Retina (tissue), 1 donor: ENCODE data around the gene SCNN1G.
"Not testable (repeated sequence)": the region's sequence is repeated elsewhere in the genome, so short reads cannot be mapped to it uniquely, and the experiment has no call there.

ENCODE experiments used
- DNase-seq: peaks from one replicate; pipeline ENCODE4 v3.0.0-alpha.2; 2016

SCNN1G gene

DNA sequence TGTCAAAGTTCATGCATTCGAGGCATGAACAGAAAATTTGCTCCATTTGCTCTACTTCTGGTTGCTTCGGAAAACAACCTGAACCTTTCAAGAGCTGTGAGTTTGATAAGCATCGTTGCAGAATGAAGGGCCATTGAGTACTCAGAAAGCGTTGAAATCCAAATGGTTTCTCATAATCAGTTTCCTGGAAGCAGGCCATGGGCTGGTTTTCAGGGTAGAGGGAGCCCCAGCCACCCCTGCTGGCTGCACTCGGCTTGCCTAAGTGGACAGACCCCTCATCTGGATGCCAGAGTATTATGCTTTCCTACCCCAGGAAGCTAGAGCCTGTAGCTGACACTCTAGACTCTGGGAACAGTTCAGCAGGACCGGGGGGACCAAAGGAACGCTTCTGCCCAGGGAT, 24.4 kb downstream of the SCNN1G start:
- DNase-seq = no peak

DNA sequence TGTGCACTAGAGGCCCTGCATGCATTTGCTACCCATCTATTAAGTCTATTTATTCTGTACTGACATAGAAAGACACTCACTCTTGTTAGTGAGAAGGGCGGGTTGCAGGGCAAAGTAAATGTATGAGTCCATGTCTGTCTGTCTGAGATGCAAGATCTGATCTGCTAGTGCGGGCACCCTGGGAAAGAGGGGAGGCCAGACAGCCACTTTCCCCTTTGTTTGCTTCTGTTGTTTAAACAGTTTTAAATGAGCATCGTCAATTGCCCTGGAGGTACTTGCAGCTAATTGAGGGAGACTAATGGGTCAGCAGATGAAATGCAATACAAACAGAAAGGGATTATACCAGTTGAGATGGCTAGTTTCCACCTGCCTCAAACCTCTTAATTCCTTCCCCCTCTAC, 24.9 kb downstream of the SCNN1G start:
- peak; percentile 6 for DNase-seq

DNA sequence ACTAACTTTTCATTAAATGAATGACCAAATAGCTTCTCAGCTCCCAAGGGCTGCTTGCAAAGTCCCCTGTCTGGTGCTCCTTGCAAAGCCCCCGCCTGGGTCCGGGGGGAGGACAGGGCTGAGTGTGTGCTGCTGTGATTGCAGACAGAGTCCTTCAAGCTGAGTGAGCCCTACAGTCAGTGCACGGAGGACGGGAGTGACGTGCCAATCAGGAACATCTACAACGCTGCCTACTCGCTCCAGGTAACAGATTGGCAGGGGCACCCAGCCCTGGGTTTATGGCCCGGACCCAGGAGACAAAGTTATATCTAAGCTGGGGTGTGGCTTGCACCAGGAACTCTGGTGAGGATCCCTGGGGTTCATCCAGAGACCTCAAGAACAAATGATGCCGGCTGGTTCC, 27.1 kb downstream of the SCNN1G start:
- no peak for DNase-seq

DNA sequence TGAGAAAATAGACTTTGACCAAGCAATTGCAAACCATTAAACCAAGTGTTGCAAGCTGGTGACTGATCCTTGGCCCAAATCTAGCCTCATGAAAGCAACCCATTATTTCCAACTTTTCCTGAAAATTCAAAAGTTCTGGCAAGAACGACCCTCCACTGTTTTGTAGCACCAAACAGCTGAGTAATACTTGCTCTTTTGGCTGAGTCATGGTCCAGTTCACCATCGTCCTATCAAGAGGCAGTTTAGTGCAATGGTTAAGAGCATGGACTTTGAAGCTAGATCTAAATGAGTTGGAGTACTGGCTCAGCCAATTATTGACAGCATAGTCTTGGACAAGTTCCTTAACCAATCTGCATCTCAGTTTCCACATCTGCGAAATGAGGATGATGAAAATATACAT, 31.3 kb downstream of the SCNN1G start:
- DNase-seq = no peak

DNA sequence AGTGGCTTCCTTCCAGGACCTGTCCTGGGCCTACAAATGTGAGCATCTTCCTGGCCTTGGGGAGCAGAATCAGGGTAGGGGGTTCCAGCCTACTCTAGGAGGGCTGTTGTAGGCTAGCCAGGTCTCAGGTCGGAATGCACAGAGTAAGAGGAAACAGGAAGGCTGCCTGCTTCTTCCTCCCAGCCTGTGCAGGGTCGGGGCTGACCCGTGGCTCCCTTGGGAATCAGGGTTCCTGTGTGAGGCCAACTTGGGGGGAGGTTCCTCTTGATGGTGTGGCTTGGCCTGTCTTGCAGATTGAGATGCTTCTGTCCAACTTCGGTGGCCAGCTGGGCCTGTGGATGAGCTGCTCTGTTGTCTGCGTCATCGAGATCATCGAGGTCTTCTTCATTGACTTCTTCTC, 32.3 kb downstream of the SCNN1G start:
- DNase-seq = no peak

DNA sequence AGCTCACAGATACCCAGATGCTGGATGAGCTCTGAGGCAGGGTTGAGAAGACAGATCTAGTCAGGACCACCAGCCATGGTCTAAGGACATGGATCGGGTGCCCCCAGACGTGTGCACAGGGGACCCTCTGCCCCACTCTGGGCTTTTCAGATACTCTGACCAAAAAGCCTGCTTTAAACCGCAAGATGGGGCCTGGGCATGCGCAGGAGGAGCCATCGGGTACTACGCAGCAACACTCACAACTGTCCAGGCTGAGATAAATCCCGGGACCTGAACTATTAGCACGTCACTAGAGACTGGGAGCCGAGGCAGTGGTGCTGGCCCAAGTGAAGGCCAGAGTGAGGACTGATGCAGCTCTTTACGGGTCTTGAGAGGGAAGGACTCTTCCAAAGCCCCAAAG, 32.9 kb downstream of the SCNN1G start:
- DNase-seq = no peak

- DNase-seq = no peak
These were observed 34.2 kb downstream of the SCNN1G start for GRCh38 chr16:23216658-23217246.

- no peak for DNase-seq
These were observed 35.1 kb downstream of the SCNN1G start for GRCh38 chr16:23217646-23218045.

- DNase-seq = no peak
These were observed 40.4 kb downstream of the SCNN1G start for GRCh38 chr16:23222929-23223328.

- DNase-seq = no peak
These were observed 40.8 kb downstream of the SCNN1G start for GRCh38 chr16:23223368-23223767.

GRCh38 chr16:23225109-23225508, 42.6 kb downstream of the SCNN1G start:
- no peak for DNase-seq

DNA sequence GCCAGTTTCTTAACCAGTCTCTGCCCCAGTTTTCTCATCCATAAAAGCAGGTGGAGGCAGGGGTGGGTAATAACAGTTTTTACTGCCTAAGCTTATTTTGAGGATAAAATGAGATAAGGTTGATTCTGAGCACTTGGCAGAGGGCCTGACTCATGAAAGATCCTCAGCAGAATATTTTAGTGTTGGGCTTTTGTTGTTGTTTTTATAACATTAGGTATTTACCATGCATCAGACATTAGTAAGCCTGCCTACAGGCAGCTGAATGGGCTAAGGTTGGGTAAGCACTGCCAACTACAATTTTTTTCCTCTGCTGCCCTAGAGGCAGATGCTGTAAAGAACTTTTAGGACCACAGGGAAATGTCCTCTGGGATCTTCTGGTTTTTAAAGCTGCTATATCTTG, 43.1 kb downstream of the SCNN1G start:
- DNase-seq = no peak

DNA sequence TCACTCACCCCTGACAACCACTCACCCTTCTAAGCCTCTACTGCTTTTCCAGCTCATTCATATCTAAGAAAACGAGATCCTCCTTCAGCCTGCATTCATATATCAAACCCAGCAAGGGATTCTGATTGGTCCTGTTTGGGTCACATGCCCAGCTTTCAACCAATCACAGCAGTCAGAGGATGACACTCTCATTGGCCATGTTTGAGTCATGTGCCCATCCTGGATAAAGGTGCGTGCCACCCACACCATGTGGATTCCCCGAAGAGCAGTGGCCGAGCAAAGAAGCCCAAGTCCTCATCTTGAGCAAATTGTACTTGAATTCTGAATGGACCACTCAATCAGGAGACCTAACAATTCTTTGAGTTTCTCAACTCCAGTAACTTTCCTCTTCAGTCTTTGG, 45.0 kb downstream of the SCNN1G start:
- DNase-seq = no peak

DNA sequence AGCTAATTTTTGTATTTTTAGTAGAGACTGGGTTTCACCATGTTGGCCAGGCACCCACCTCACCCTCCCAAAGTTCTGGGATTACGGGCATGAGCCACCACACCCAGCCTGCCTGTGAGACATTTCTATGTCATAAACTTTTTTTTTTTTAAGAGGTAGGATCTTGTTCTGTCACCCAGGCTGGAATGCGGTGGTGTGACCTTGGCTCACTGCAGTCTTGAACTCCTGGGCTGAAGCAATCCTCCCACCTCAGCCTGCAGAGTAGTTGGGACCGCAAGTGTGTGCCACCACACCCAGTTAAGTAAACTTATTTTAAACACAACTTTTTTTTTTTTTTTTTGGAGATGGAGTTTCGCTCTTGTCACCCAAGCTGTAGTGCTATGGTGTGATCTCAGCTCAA, 47.2 kb downstream of the SCNN1G start:
- no peak for DNase-seq

DNA sequence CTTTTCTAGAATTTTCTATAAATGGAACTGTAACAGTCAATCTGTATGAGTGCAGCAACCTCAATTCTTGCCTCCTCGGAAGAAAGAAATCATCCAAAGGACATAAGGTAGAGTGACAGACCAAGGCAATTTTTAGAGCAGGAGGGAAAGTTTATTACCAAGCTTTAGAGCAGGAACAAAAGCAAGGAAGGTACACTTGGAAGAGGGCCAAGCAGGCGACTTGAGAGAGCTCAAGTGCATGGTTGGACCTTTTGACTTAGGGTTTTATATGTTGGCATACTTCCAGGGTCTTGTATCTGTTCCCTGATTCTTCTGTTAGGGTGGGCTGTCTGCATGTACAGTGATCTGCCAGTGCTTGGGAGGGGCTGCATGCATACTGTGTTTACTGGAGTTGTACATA, 50.3 kb downstream of the SCNN1G start:
- DNase-seq = no peak

DNA sequence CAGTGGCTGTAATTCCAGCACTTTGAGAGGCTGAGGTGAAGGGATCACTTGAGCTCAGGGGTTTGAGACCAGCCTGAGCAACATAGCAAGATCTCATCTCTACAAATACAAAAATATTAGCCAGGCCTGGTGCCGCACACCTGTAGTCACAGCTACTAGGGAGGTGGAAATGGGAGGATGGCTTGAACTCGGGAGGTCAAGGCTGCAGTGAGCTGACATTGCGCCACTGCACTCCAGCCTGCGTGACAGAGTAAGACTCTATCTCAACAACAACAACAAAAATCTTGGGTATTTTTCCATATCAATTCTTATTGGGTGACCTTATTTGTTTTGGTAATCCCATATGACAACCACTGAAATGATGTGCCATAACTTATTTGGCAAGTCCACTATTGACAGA, 52.6 kb downstream of the SCNN1G start:
- DNase-seq = no peak

GRCh38 chr16:23236983-23237382, 54.4 kb downstream of the SCNN1G start:
- no peak for DNase-seq

GRCh38 chr16:23240994-23241393, 58.4 kb downstream of the SCNN1G start:
- no peak for DNase-seq

DNA sequence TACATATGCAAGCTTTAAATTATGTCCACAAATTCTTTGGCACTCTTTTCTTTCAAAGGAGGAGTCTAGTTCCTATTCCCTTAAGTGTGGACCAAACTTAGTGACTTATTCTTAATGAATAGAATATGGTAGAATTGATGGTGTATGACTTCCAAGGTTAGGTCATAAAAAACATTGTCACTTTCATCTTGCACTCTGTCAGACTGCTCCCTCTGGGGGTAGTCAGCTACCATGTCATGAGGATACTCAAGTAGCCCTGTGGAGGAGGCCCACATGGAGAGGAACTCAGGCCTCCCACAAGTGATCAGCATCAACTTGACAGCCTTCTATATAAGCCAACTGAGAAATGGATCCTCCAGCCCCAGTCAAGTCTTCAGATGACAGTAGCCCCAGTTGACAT, 61.6 kb downstream of the SCNN1G start:
- DNase-seq = no peak

DNA sequence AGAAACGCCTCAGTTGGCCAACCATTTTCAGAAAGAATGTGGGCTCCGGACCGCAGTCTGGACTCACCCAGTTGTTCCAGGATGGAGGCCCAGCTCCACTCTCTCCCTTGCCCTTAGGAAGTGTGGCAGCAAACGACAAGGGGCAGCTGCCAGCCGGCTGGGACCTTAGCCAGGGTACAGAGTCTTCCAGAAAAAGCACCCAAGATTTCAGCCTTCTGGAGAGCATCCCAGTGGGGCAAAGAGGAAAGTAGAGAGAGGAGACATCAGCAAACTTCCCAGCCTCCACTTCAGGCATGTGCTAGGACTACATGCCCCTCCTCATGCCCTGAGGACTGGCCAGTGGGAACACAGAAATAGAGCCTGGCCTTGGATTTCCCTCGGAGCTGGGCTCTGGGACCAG, 62.7 kb downstream of the SCNN1G start:
- DNase-seq = no peak

- DNase-seq = no peak
These were observed 66.0 kb downstream of the SCNN1G start for GRCh38 chr16:23248261-23249194.

DNA sequence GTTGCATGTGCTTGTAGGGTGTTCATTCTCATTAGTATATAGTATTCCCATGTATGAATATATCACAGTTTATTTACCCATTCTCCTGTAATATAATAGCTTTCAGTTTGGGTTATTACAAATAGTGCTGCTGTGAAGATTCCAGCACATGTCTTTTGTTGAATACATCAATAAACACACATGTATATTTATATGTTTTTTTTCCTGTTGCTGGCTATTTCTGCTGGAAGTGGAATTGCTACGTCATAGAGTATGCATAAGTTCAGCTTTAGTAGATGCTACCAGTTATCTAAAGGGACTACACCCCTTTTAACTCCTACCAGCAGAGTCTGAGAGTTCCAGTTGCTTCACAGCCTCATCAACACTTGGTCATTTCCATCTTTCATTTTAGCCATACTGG, 67.3 kb downstream of the SCNN1G start:
- no peak for DNase-seq

- DNase-seq = peak; percentile 3
These were observed 69.8 kb downstream of the SCNN1G start for GRCh38 chr16:23252310-23252709.

DNA sequence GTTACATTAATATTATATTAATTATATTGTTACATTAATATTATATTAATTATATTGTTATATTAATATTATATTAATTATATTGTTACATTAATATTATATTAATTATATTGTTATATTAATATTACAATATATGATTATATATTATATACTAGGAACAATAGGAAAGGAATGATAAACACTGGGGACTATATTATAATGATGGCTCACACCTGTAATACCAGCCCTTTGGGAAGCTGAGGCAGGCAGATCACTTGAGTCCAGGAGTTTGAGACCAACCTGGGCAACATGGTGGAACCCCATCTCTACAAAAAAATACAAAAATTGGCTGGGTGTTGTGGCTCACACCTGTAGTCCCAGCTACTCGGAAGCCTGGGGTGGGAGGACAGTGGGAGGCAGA, 71.1 kb downstream of the SCNN1G start:
- DNase-seq = not testable (repeated sequence)

DNA sequence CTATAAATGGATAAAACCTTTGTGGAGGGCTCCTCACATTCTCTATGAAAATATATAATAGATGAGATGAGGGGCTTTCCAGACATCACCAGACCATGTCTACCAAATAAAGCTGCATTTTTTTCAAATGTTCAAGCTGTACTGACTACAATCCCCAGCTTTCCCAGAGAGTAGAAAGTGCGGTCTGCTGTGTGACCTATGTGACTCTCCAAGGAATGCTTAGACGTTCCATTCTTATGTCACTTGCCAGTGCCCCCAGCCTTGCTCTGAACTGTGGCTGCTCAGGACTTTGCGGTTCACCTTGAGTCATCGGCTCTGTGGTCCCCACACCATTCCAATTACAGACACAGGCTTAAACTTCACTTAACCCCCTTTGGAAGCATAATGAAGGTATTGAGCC, 71.8 kb downstream of the SCNN1G start:
- peak; percentile 30 for DNase-seq
